PFSK-1 (cell line): ENCODE results near the gene PROM1.

ENCODE experiments used
- POLR2AphosphoS5 ChIP-seq: IDR thresholded peaks from 2 replicates; pipeline ENCODE4 v1.6.1; 2012; ENCODE audit warnings: low read depth, mild to moderate bottlenecking, control low read depth, low read length, moderate library complexity
- REST ChIP-seq, 2 experiments: IDR thresholded peaks; 2 replicates each; pipeline versions ENCODE4 v1.6.1 to v1.8.0; 2011 to 2012; ENCODE audit warnings: low read depth in 2 of 2, low read length in 2 of 2, control low read depth in 1 of 2, inconsistent platforms in 1 of 2, mild to moderate bottlenecking in 1 of 2, moderate library complexity in 1 of 2; ENCODE audit not compliant: insufficient read depth in 1 of 2
- SIN3A ChIP-seq: IDR thresholded peaks from 2 replicates; pipeline ENCODE4 v1.6.1; 2012; ENCODE audit warnings: mild to moderate bottlenecking, low read length, moderate library complexity, borderline replicate concordance; ENCODE audit not compliant: insufficient read depth

DNA sequence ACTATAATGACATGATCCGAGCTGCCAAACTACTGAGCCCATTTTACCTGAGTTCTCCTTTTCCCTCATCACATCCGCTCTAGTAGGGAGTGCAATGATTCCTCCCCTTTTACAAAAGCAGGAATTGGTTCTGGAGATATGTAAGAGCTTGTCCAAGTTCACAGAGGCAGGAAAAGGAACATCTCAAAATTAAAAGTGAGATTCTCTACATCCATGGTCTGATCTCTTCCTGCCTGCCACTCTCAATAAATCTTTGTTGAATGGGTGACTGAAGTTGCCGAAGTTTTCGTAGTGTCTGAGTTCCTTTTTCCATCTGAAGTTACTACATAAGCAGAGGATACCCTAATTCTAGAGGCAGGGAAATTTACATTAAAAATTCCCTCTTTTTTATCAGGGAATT is 145.2 kb downstream of the PROM1 start, which contains the start of gene FGFBP1:
- no peak for TF ChIP-seq REST (IDR thresholded peaks at IDR 0.05; ENCODE audit: insufficient read depth in 1 of 2, low read depth in 2 of 2, low read length in 2 of 2)
- TF ChIP-seq POLR2AphosphoS5, result no peak
- TF ChIP-seq SIN3A, result no peak
